GM23248 (cell line): ENCODE results near the gene KCNIP3. TPM values are rescaled to one million over a fixed set of nuclear protein-coding genes. Genes with fewer than 3 reads are reported as not detected.

Experiments used
- DNase-seq: peaks from one replicate; pipeline ENCODE4 v3.0.0-alpha.2; 2015
- H2AFZ ChIP-seq: fragments of 200-600 bp; sonication (generic); 2 replicates; pipeline ENCODE4 v1.6.1; 2016; ENCODE audit warnings: antibody characterized with exemption
- H3F3A ChIP-seq: fragments of 200-600 bp; sonication (generic); 2 replicates; pipeline ENCODE4 v1.6.1; 2016; ENCODE audit warnings: mild to moderate bottlenecking, antibody characterized with exemption, mixed run types; ENCODE audit not compliant: insufficient read depth
- H3K27ac ChIP-seq: fragments of 200-600 bp; sonication (generic); 2 replicates; pipeline ENCODE4 v1.5.1; 2016; ENCODE audit warnings: mild to moderate bottlenecking
- H3K27me3 ChIP-seq: fragments of 200-600 bp; sonication (generic); replicated peaks from 2 replicates; pipeline ENCODE4 v1.6.1; 2016; ENCODE audit warnings: mild to moderate bottlenecking; ENCODE audit not compliant: insufficient read depth
- H3K36me3 ChIP-seq: fragments of 200-600 bp; sonication (generic); 2 replicates; pipeline ENCODE4 v1.6.1; 2016; ENCODE audit warnings: low read depth, mild to moderate bottlenecking
- H3K4me1 ChIP-seq: fragments of 200-600 bp; sonication (generic); 2 replicates; pipeline ENCODE4 v1.6.1; 2016; ENCODE audit warnings: mild to moderate bottlenecking; ENCODE audit not compliant: insufficient read depth
- H3K4me2 ChIP-seq: fragments of 200-600 bp; sonication (generic); one replicate; pipeline ENCODE4 v1.6.1; 2016; ENCODE audit warnings: mild to moderate bottlenecking; ENCODE audit not compliant: unreplicated experiment
- H3K4me3 ChIP-seq: fragments of 200-600 bp; sonication (generic); 2 replicates; pipeline ENCODE4 v1.5.1; 2016; ENCODE audit warnings: mild to moderate bottlenecking
- H3K79me2 ChIP-seq: fragments of 200-600 bp; sonication (generic); 2 replicates; pipeline ENCODE4 v1.6.1; 2016; ENCODE audit warnings: mild to moderate bottlenecking; ENCODE audit not compliant: insufficient read depth
- H3K9ac ChIP-seq: fragments of 200-600 bp; sonication (generic); 2 replicates; pipeline ENCODE4 v1.6.1; 2016; ENCODE audit warnings: mild to moderate bottlenecking
- H3K9me2 ChIP-seq: fragments of 200-600 bp; sonication (generic); 2 replicates; pipeline ENCODE4 v1.6.1; 2016; ENCODE audit warnings: mixed run types, mild to moderate bottlenecking, moderate library complexity; ENCODE audit not compliant: insufficient read depth
- H3K9me3 ChIP-seq: fragments of 200-600 bp; sonication (generic); one replicate; pipeline ENCODE4 v1.6.1; 2017; ENCODE audit warnings: low read depth
- H4K20me1 ChIP-seq: fragments of 200-600 bp; sonication (generic); 2 replicates; pipeline ENCODE4 v1.6.0; 2016; ENCODE audit not compliant: insufficient read depth
- EZH2 ChIP-seq: fragments of 200-600 bp; sonication (generic); IDR thresholded peaks from 2 replicates; pipeline ENCODE4 v1.6.1; 2018; ENCODE audit warnings: antibody characterized with exemption, mild to moderate bottlenecking; ENCODE audit not compliant: insufficient read depth, poor library complexity, severe bottlenecking
- EZH2phosphoT487 ChIP-seq: fragments of 200-600 bp; sonication (generic); IDR thresholded peaks from 2 replicates; pipeline ENCODE4 v1.6.1; 2018; ENCODE audit warnings: antibody characterized with exemption, moderate library complexity, mild to moderate bottlenecking, low read depth; ENCODE audit not compliant: insufficient read depth
- WGBS, 2 experiments: methylation state at CpG; one replicate each; pipeline ENCODE4 v1.1.6; 2015 to 2017; ENCODE audit warnings: low lambda C conversion rate in 2 of 2, low coverage in 1 of 2; ENCODE audit errors: missing lambda C conversion rate in 2 of 2; 5-methylcytosine and 5-hydroxymethylcytosine counted together
- in situ Hi-C: fragments of 300-500 bp; cut with MboI; formaldehyde crosslinking; loops from 2 replicates; pipeline ENCODE4 v1.15.0; 2020
- polyA plus RNA-seq: library from polyadenylated mRNA; unstranded; fragments of >200 nt; fragmentation: Nextera tagmentation; extraction: Ambion mirVana; gene quantifications from 2 replicates; pipeline ENCODE4 v1.2.1, GENCODE V29; 2016
- total RNA-seq: library from RNA; depleted of rRNA; stranded (reverse); fragments of >200 nt; shearing (Covaris generic); gene quantifications from 2 replicates; pipeline ENCODE4 v1.2.3, GENCODE V29; 2014

KCNIP3 gene
- total and polyA plus RNA-seq, 2 experiments from 2014 or later = 3.7 to 10.7 TPM

DNA sequence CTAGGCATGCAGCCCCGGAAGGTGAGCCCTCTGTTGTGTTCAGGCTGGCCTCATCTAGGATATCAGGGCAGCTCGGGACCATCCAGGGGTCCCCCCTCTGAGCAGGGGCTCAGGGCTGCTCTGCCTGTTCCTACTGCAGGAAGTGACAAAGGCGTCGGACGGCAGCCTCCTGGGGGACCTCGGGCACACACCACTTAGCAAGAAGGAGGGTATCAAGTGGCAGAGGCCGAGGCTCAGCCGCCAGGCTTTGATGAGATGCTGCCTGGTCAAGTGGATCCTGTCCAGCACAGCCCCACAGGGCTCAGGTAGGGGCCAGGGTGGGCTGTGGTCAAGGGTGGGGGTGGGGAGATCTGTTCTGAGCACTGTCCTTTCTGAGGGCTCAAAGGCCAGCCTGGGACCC, 13.1 kb downstream of the KCNIP3 start:
- Histone ChIP-seq H3K4me2 (no peak overlapping the region), H3K79me2 (no peaks in the 10 kb centered on the region), H4K20me1 (no peaks in the 10 kb centered on the region), H3K27ac (no peak overlapping the region), H3K27me3 (peaks cover 7% of the 10 kb centered on the region; the same call in 1 of the 2 replicates), H3K4me1 (peaks cover under 1% of the 10 kb centered on the region; the same call in 1 of the 2 replicates), H3K9me3 (no peaks in the 10 kb centered on the region), H2AFZ (no peak overlapping the region), H3F3A (no peaks in the 10 kb centered on the region), H3K4me3 (no peak overlapping the region), H3K9ac (no peak overlapping the region), H3K36me3 (no peaks in the 10 kb centered on the region), H3K9me2 (no peaks in the 10 kb centered on the region)
- no peak for TF ChIP-seq EZH2phosphoT487
- no peak for TF ChIP-seq EZH2
- WGBS, 2 experiments = 55 to 57% methylated on average over 8 of the region's 8 CpGs
- in situ Hi-C loops = no loop called here
- DNase-seq = no peak

DNA sequence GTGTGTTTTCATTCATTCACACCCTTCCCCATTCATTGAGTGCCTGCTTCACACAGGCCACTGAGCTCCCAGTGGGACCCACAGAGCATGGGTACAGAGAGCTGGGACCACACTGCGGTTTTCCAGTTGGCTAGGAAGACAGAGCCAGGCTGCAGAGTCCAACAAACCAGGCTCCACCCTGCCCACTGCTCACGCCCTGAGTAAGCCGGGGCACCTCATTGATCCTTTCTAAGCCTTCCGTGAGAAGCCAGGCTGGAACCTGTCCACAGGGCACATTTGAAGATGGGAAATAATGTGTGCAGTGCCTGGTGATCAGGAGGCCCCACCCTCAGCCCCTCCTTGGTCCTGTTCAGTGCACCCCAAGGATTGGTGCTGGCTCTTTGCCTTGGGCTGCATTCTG, 13.5 kb downstream of the KCNIP3 start:
- Histone ChIP-seq H3K27ac (no peak overlapping the region), H3K4me2 (no peak overlapping the region), H3K4me3 (no peak overlapping the region), H3K79me2 (no peaks in the 10 kb centered on the region), H2AFZ (no peak overlapping the region), H4K20me1 (no peaks in the 10 kb centered on the region), H3K9me2 (no peaks in the 10 kb centered on the region), H3K36me3 (no peaks in the 10 kb centered on the region), H3K9me3 (no peaks in the 10 kb centered on the region), H3K4me1 (peaks cover 5% of the 10 kb centered on the region; the same call in 1 of the 2 replicates), H3F3A (no peaks in the 10 kb centered on the region), H3K27me3 (peaks cover 3% of the 10 kb centered on the region; the same call in 1 of the 2 replicates), H3K9ac (no peak overlapping the region)
- in situ Hi-C loops = no loop called here
- peak; percentile 32 for DNase-seq
- WGBS, 2 experiments = 44 to 50% methylated on average over 4 of the region's 4 CpGs
- TF ChIP-seq EZH2phosphoT487 (no peak), EZH2 (no peak)

DNA sequence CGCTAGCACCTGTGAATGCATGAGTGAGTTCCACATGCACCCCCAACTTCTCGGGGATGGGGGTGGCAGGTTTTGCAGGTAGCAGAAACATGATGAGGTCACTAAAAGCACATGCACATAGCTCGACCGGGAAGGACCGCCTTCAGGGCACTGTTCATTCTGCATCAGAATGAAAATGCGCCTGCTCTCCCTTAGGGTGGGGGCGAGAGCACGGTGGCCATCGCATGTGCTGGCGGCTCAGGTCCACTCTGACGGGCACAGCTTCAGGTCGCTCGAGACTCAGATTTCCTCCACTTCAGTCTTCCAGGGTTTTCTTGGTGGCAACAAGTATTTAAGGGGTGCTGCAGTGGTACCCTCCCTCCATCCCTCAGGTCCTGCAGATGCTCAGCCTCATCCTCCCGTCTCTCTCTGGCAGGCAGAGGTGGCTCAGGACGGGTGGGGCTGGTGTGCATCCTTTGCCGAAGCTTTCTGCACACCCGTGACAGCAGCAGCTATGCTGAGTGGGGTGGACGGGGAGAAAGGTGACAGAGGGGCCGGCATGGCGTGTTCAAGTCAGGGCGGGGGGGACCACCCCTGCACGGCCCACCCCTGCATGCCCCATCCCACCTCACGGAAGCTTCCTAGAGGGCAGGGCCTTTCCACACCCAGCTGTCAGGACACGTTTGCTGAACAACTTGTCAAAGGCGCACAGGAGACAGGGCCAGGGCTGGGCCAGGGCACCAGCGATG, 14.8 kb downstream of the KCNIP3 start:
- no peak overlapping the region for H3K4me3 ChIP-seq

GRCh38 chr2:95312543-95313201, 15.5 kb downstream of the KCNIP3 start:
- peaks cover 23% of the 10 kb centered on the region for H3K4me1 ChIP-seq
- no peak overlapping the region for H3K27ac ChIP-seq
- no peak overlapping the region for H2AFZ ChIP-seq
- no peak overlapping the region for H3K4me3 ChIP-seq
- in situ Hi-C loops = no loop called here
- no peak for DNase-seq
- no peaks in the 10 kb centered on the region for H3K9me2 ChIP-seq
- no peaks in the 10 kb centered on the region for H3K79me2 ChIP-seq
- H3K4me2 ChIP-seq = no peak overlapping the region
- H3K9me3 ChIP-seq = no peaks in the 10 kb centered on the region
- WGBS, 2 experiments = 60 to 61% methylated on average over 24 of the region's 24 CpGs
- peaks cover 6% of the 10 kb centered on the region; the same call in 1 of the 2 replicates for H3F3A ChIP-seq
- no peaks in the 10 kb centered on the region for H3K27me3 ChIP-seq
- H3K9ac ChIP-seq = no peak overlapping the region
- TF ChIP-seq EZH2phosphoT487 (no peak), EZH2 (no peak)
- H4K20me1 ChIP-seq = no peaks in the 10 kb centered on the region
- no peaks in the 10 kb centered on the region for H3K36me3 ChIP-seq

More for the DNA sequence above, 14.8 kb downstream of the KCNIP3 start:
- H2AFZ ChIP-seq = no peak overlapping the region
- H3K27me3 ChIP-seq = no peaks in the 10 kb centered on the region
- H3K4me1 ChIP-seq = peaks cover 19% of the 10 kb centered on the region
- H3K27ac ChIP-seq = no peak overlapping the region
- no peaks in the 10 kb centered on the region for H3K79me2 ChIP-seq
- H3K9me3 ChIP-seq = no peaks in the 10 kb centered on the region
- no peaks in the 10 kb centered on the region for H3K36me3 ChIP-seq
- peaks cover 6% of the 10 kb centered on the region; the same call in 1 of the 2 replicates for H3F3A ChIP-seq
- WGBS, 2 experiments = 72 to 76% methylated on average over 26 of the region's 26 CpGs
- no peak for TF ChIP-seq EZH2phosphoT487
- no peak for TF ChIP-seq EZH2
- in situ Hi-C loops = no loop called here
- DNase-seq = no peak
- H4K20me1 ChIP-seq = no peaks in the 10 kb centered on the region
- no peak overlapping the region for H3K9ac ChIP-seq
- H3K4me2 ChIP-seq = no peak overlapping the region
- H3K9me2 ChIP-seq = no peaks in the 10 kb centered on the region
